ENCODE results near the gene UBR7.
A peak's percentile ranks its signal among the peaks of the same experiment; 100 is the strongest.
"Not testable (repeated sequence)": the region's sequence is repeated elsewhere in the genome, so short reads cannot be mapped to it uniquely, and the experiment has no call there.

The UBR7 gene

GRCh38 chr14:93206793-93207467, at the start of gene UBR7, which contains the start of gene GON7:
Gene UBR7 (plus strand): TSS chr14:93207256. CDS start chr14:93207292, 36 bp downstream.
Gene GON7 (minus strand): TSS chr14:93207065. CDS start chr14:93207037, 28 bp downstream.
- DNase-seq = peak; percentile 95

- not testable (repeated sequence) for DNase-seq
Measured at GRCh38 chr14:93158349-93158748, 48.7 kb upstream of the UBR7 start.

GRCh38 chr14:93159625-93160352, 47.3 kb upstream of the UBR7 start:
- not testable (repeated sequence) for DNase-seq

GRCh38 chr14:93160353-93160801, 46.7 kb upstream of the UBR7 start:
- DNase-seq = peak; percentile 10

GRCh38 chr14:93161411-93161940, 45.6 kb upstream of the UBR7 start:
- DNase-seq = no peak

GRCh38 chr14:93163564-93163963, 43.5 kb upstream of the UBR7 start:
- DNase-seq = no peak

GRCh38 chr14:93165271-93166265, 41.5 kb upstream of the UBR7 start:
- DNase-seq = not testable (repeated sequence)

- not testable (repeated sequence) for DNase-seq
Measured at GRCh38 chr14:93168610-93169009, 38.4 kb upstream of the UBR7 start.

GRCh38 chr14:93169619-93170018, 37.4 kb upstream of the UBR7 start:
- not testable (repeated sequence) for DNase-seq

GRCh38 chr14:93170141-93170540, 36.9 kb upstream of the UBR7 start:
- DNase-seq = not testable (repeated sequence)

- no peak for DNase-seq
Measured at GRCh38 chr14:93171376-93171775, 35.7 kb upstream of the UBR7 start.

- DNase-seq = no peak
Measured at GRCh38 chr14:93173943-93174395, 33.1 kb upstream of the UBR7 start.

GRCh38 chr14:93174731-93175130, 32.3 kb upstream of the UBR7 start:
- not testable (repeated sequence) for DNase-seq

GRCh38 chr14:93175492-93175891, 31.6 kb upstream of the UBR7 start:
- no peak for DNase-seq

- no peak for DNase-seq
Measured at GRCh38 chr14:93183596-93184317, 23.3 kb upstream of the UBR7 start.

GRCh38 chr14:93184391-93185348, 22.4 kb upstream of the UBR7 start, which contains the start of the genes LYSET and MOAP1:
Gene LYSET (plus strand): TSS chr14:93185317. CDS start chr14:93185406, 89 bp downstream.
Gene MOAP1 (minus strand): TSS chr14:93184897. CDS start chr14:93184242, 655 bp downstream.
- DNase-seq = peak; percentile 83

GRCh38 chr14:93185349-93185720, 21.7 kb upstream of the UBR7 start:
- DNase-seq = no peak

GRCh38 chr14:93186466-93186865, 20.6 kb upstream of the UBR7 start:
- DNase-seq = no peak

GRCh38 chr14:93186956-93187355, 20.1 kb upstream of the UBR7 start:
- DNase-seq = no peak

GRCh38 chr14:93195316-93195999, 11.6 kb upstream of the UBR7 start:
- no peak for DNase-seq

Measured in NCI-H1092 treated with DMSO at 0.1 percent for 48 hours (cell line).